Panc1 (cell line): ENCODE data around the gene CHMP1A. TPM values are rescaled to one million over a fixed set of nuclear protein-coding genes. Genes with fewer than 3 reads are reported as not detected.

Source experiments
- ATAC-seq: fragments of 200-7000 bp; cut with Tn5 transposase; 2 replicates; pipeline ENCODE4 v1.9.1; 2020; ENCODE audit warnings: mild to moderate bottlenecking, moderate library complexity
- BruUV-seq: library from RNA; stranded (reverse); fragments of 400-500 nt; replicated peaks from 2 replicates; lab custom pipeline; 2021; lab: Mats Ljungman, UMichigan
- CTCF ChIA-PET: fragments of 300-600 bp; sonication (Branson Sonifier 250); formaldehyde crosslinking; loops from one replicate; lab custom pipeline; 2022; ENCODE audit warnings: antibody characterized with exemption; lab: Charles Lee
- POLR2A ChIA-PET: fragments of 300-600 bp; sonication (Branson Sonifier 250); formaldehyde crosslinking; loops from one replicate; lab custom pipeline; 2022; ENCODE audit warnings: antibody characterized with exemption; lab: Charles Lee
- DNase-seq: peaks from one replicate; pipeline ENCODE4 v3.0.0-alpha.2; 2010; ENCODE audit warnings: low read depth, low spot score
- H3K27ac ChIP-seq: 2 replicates; pipeline ENCODE4 v1.5.1; 2011; ENCODE audit warnings: mild to moderate bottlenecking, low read length, inconsistent platforms
- H3K27me3 ChIP-seq: fragments of 200-500 bp; sonication (Bioruptor generic); 2 replicates; pipeline ENCODE4 v1.6.0; 2014; ENCODE audit warnings: low read length, inconsistent platforms; ENCODE audit not compliant: control insufficient read depth, insufficient read depth
- H3K36me3 ChIP-seq: fragments of 200-500 bp; sonication (Bioruptor generic); 2 replicates; pipeline ENCODE4 v1.5.1; 2014; ENCODE audit warnings: inconsistent platforms, mild to moderate bottlenecking, low read length, moderate library complexity; ENCODE audit not compliant: control insufficient read depth, insufficient read depth
- H3K4me1 ChIP-seq: 2 replicates; pipeline ENCODE4 v1.5.1; 2011; ENCODE audit warnings: inconsistent platforms, mild to moderate bottlenecking, low read length, moderate library complexity; ENCODE audit not compliant: control insufficient read depth, insufficient read depth
- H3K4me3 ChIP-seq, 2 experiments: 2 replicates each; pipeline ENCODE4 v1.5.1; 2011 to 2012; ENCODE audit warnings: low read depth in 2 of 2, low read length in 2 of 2, mild to moderate bottlenecking in 2 of 2, inconsistent platforms in 1 of 2, moderate library complexity in 1 of 2
- H3K9me3 ChIP-seq: fragments of 200-500 bp; sonication (Bioruptor generic); 2 replicates; pipeline ENCODE4 v1.5.1; 2014; ENCODE audit warnings: low read depth, mild to moderate bottlenecking, inconsistent platforms, low read length, moderate library complexity; ENCODE audit not compliant: control insufficient read depth, insufficient read depth
- POLR2AphosphoS5 ChIP-seq: IDR thresholded peaks from 2 replicates; pipeline ENCODE4 v1.6.1; 2012; ENCODE audit warnings: mild to moderate bottlenecking, low read depth, low read length, moderate library complexity
- REST ChIP-seq, 2 experiments: IDR thresholded peaks; 2 replicates each; pipeline ENCODE4 v1.6.1; 2011 to 2012; ENCODE audit warnings: low read depth in 2 of 2, control low read depth in 1 of 2, low read length in 1 of 2, mild to moderate bottlenecking in 1 of 2, moderate library complexity in 1 of 2; ENCODE audit not compliant: insufficient read depth in 1 of 2
- SIN3A ChIP-seq: IDR thresholded peaks from 2 replicates; pipeline ENCODE4 v1.6.1; 2012; ENCODE audit warnings: low read depth, mild to moderate bottlenecking, low read length, moderate library complexity, borderline replicate concordance; ENCODE audit not compliant: insufficient read depth
- TCF7L2 ChIP-seq: IDR thresholded peaks from 2 replicates; pipeline ENCODE4 v1.6.1; 2011; ENCODE audit warnings: mild to moderate bottlenecking, low read depth, low read length, inconsistent platforms
- in situ Hi-C: cut with HindIII; loops from 2 replicates; pipeline ENCODE4 v1.10.0; 2016; ENCODE audit warnings: low sequenced_read_pairs, low pct_unique_long_range_greater_than_20kb
- intact Hi-C: fragments of 100-400 bp; cut with micrococcal nuclease; formaldehyde crosslinking; loops from one replicate; pipeline ENCODE4 v1.10.0; 2022; ENCODE audit not compliant: unreplicated experiment
- total RNA-seq: library from RNA; stranded (reverse); gene quantifications from one replicate; pipeline ENCODE4 v1.2.1, GENCODE V29; 2021; ENCODE audit not compliant: unreplicated experiment
- TF ChIP-seq, protein P1 (sequence below): fragments of 450-650 bp; IDR thresholded peaks from 2 replicates; pipeline ENCODE4 v1.5.1; 2017; ENCODE audit warnings: mild to moderate bottlenecking

CHMP1A gene
- total RNA-seq, 1 experiment from 2014 or later, result 98.0 TPM

- no peak for ATAC-seq
- H3K4me1 ChIP-seq, result peaks cover 8% of the 10 kb centered on the region
- DNase-seq, result no peak
- in situ Hi-C loops (no loop called here), intact Hi-C loops (no loop called here)
- no peaks in the 10 kb centered on the region for H3K27me3 ChIP-seq
- H3K36me3 ChIP-seq, result no peaks in the 10 kb centered on the region
- BruUV-seq, result no TSS peak
- ChIA-PET POLR2A (interaction anchor here (0.6 kb wide), 1 partner anchor 92 kb away, joined by 11 read pairs; no protein-coding TSS in a partner anchor), CTCF (no interaction called here)
- no peak overlapping the region for H3K27ac ChIP-seq
- H3K4me3 ChIP-seq, result no peak overlapping the region
- no peak for TF ChIP-seq SIN3A
- TF ChIP-seq, protein P1, sequence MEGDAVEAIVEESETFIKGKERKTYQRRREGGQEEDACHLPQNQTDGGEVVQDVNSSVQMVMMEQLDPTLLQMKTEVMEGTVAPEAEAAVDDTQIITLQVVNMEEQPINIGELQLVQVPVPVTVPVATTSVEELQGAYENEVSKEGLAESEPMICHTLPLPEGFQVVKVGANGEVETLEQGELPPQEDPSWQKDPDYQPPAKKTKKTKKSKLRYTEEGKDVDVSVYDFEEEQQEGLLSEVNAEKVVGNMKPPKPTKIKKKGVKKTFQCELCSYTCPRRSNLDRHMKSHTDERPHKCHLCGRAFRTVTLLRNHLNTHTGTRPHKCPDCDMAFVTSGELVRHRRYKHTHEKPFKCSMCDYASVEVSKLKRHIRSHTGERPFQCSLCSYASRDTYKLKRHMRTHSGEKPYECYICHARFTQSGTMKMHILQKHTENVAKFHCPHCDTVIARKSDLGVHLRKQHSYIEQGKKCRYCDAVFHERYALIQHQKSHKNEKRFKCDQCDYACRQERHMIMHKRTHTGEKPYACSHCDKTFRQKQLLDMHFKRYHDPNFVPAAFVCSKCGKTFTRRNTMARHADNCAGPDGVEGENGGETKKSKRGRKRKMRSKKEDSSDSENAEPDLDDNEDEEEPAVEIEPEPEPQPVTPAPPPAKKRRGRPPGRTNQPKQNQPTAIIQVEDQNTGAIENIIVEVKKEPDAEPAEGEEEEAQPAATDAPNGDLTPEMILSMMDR, result no peak
- TF ChIP-seq REST (IDR thresholded peaks at IDR 0.05; ENCODE audit: insufficient read depth in 1 of 2, low read depth in 2 of 2, low read length in 1 of 2), result no peak
- TF ChIP-seq TCF7L2, result no peak
- TF ChIP-seq POLR2AphosphoS5, result no peak
- no peaks in the 10 kb centered on the region for H3K9me3 ChIP-seq
Observed at GRCh38 chr16:89606006-89606405, 51.5 kb downstream of the CHMP1A start.

DNA sequence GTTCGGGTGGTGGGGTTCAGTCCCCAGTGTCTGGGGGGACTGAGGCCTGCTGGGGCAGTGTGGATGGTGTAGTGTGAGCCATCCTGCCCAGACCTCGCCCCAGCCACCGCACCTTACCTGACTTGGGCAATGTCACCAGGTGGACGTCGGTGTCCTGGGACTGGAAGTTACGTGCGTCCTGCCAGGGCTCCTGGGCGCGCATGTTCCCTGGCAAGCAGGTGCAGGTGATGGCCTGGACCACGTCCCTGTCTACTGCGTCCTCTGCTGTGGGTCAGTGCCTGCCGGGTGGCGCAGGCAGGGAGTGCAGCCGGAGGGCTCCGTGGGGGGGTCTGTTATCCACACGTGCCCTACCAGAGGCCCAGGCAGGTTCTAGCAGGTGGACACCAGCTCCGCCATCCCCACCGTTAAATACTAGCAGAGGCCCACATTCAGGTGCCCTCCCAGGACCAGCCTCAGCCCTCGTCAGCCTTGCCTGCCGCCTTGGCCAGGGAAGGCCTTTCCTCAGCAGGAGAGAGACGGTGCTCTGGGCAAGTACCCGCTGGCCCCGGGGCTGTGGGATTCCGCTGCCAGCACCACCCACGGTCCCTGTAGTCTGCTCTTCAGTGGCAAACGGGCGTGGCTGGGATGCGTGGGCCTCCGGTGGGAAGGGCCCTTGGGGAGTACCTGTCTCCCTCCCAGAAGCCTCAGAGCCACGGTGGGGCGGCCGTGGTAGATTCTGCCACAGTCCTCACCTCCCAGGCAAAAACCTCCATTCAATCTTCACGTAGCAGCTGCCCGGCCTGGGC, 52.1 kb downstream of the CHMP1A start:
- no peak overlapping the region for H3K27ac ChIP-seq
- POLR2A ChIA-PET, result no interaction called here
- DNase-seq (no peak), ATAC-seq (no peak)
- no peaks in the 10 kb centered on the region for H3K36me3 ChIP-seq
- TF ChIP-seq, protein P1, result no peak
- TF ChIP-seq REST (IDR thresholded peaks at IDR 0.05; ENCODE audit: insufficient read depth in 1 of 2, low read depth in 2 of 2, low read length in 1 of 2) (no peak), SIN3A (no peak), POLR2AphosphoS5 (no peak), TCF7L2 (no peak)
- no peaks in the 10 kb centered on the region for H3K9me3 ChIP-seq
- CTCF ChIA-PET, result no interaction called here
- BruUV-seq, result no TSS peak
- in situ Hi-C loops (no loop called here), intact Hi-C loops (no loop called here)
- H3K4me1 ChIP-seq, result peaks cover 11% of the 10 kb centered on the region
- H3K4me3 ChIP-seq, result no peak overlapping the region
- no peaks in the 10 kb centered on the region for H3K27me3 ChIP-seq
